AG09309 (cell line): Measurements from ENCODE around the gene SHQ1.
"Not testable (repeated sequence)": the region's sequence is repeated elsewhere in the genome, so short reads cannot be mapped to it uniquely, and the experiment has no call there.

Source experiments
- DNase-seq: peaks from one replicate; pipeline ENCODE4 v3.0.0-alpha.2; 2010; ENCODE audit warnings: low read depth
- H3K4me3 ChIP-seq: 2 replicates; pipeline ENCODE4 v1.5.1; 2011; ENCODE audit warnings: mild to moderate bottlenecking, low read depth, low read length, moderate library complexity; ENCODE audit not compliant: control insufficient read depth
- CTCF ChIP-seq: IDR thresholded peaks from 2 replicates; pipeline ENCODE4 v1.5.1; 2011; ENCODE audit warnings: mild to moderate bottlenecking, low read depth, low read length, inconsistent platforms; ENCODE audit not compliant: insufficient read depth, control insufficient read depth; ENCODE audit errors: missing control alignments

The SHQ1 gene

GRCh38 chr3:72733676-72734075 lies 114.6 kb downstream of the SHQ1 start:
- TF ChIP-seq CTCF: no peak
- DNase-seq: no peak
- no peak overlapping the region for H3K4me3 ChIP-seq

GRCh38 chr3:72732666-72733345 lies 115.4 kb downstream of the SHQ1 start:
- H3K4me3 ChIP-seq: not testable (repeated sequence)

GRCh38 chr3:72728958-72729467 lies 119.2 kb downstream of the SHQ1 start:
- no peak for TF ChIP-seq CTCF

More at GRCh38 chr3:72732666-72733345, 115.4 kb downstream of the SHQ1 start:
- DNase-seq: not testable (repeated sequence)

GRCh38 chr3:72728329-72728889 lies 119.8 kb downstream of the SHQ1 start:
- no peak for TF ChIP-seq CTCF
- DNase-seq: no peak
- no peak overlapping the region for H3K4me3 ChIP-seq

More at GRCh38 chr3:72728958-72729467, 119.2 kb downstream of the SHQ1 start:
- no peak overlapping the region for H3K4me3 ChIP-seq
- DNase-seq: no peak

- TF ChIP-seq CTCF: no peak
- no peak overlapping the region for H3K4me3 ChIP-seq
- no peak for DNase-seq
Observed at GRCh38 chr3:72727726-72728125, 120.5 kb downstream of the SHQ1 start.

- no peak for DNase-seq
- no peak overlapping the region for H3K4me3 ChIP-seq
- no peak for TF ChIP-seq CTCF
Observed at GRCh38 chr3:72727172-72727571, 121.1 kb downstream of the SHQ1 start.

GRCh38 chr3:72725229-72725628 lies 123.0 kb downstream of the SHQ1 start:
- no peak for TF ChIP-seq CTCF
- DNase-seq: no peak
- no peak overlapping the region for H3K4me3 ChIP-seq
